ENCODE data around the gene SOX15. TPM values are rescaled to one million over a fixed set of nuclear protein-coding genes. Genes with fewer than 3 reads are reported as not detected.

The SOX15 gene
- total RNA-seq, 4 donors from 2014 or later: 61.9 to 106 (median 77.8) TPM

GRCh38 chr17:7544911-7545310 lies 45.0 kb downstream of the SOX15 start:
- 62 to 77% methylated on average over 6 of the region's 6 CpGs for WGBS, 2 donors
- TF ChIP-seq POLR2A (IDR thresholded peaks at IDR 0.05): no peak
- TF ChIP-seq, protein P1, sequence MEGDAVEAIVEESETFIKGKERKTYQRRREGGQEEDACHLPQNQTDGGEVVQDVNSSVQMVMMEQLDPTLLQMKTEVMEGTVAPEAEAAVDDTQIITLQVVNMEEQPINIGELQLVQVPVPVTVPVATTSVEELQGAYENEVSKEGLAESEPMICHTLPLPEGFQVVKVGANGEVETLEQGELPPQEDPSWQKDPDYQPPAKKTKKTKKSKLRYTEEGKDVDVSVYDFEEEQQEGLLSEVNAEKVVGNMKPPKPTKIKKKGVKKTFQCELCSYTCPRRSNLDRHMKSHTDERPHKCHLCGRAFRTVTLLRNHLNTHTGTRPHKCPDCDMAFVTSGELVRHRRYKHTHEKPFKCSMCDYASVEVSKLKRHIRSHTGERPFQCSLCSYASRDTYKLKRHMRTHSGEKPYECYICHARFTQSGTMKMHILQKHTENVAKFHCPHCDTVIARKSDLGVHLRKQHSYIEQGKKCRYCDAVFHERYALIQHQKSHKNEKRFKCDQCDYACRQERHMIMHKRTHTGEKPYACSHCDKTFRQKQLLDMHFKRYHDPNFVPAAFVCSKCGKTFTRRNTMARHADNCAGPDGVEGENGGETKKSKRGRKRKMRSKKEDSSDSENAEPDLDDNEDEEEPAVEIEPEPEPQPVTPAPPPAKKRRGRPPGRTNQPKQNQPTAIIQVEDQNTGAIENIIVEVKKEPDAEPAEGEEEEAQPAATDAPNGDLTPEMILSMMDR (IDR thresholded peaks at IDR 0.05): no peak
- intact Hi-C loops (cut with DNase I; ENCODE audit: low total_unique reads): no loop called here
- no peak overlapping the region for H3K4me3 ChIP-seq (ENCODE audit: low read depth, poor library complexity, severe bottlenecking)
- DNase-seq (ENCODE audit: low spot score in 2 of 2): no peak

- TF ChIP-seq, protein P1 (IDR thresholded peaks at IDR 0.05): no peak
- TF ChIP-seq POLR2A (IDR thresholded peaks at IDR 0.05): no peak
- DNase-seq (ENCODE audit: low spot score in 2 of 2): no peak
- no peak overlapping the region for H3K4me3 ChIP-seq (ENCODE audit: low read depth, poor library complexity, severe bottlenecking)
- intact Hi-C loops (cut with DNase I; ENCODE audit: low total_unique reads): no loop called here
- WGBS, 2 donors: 91 to 96% methylated on average over 9 of the region's 9 CpGs
These were observed 48.7 kb downstream of the SOX15 start for GRCh38 chr17:7541074-7541621.

- intact Hi-C loops (cut with DNase I; ENCODE audit: low total_unique reads): no loop called here
- TF ChIP-seq, protein P1 (IDR thresholded peaks at IDR 0.05): no peak
- no peak for TF ChIP-seq POLR2A (IDR thresholded peaks at IDR 0.05)
- no peak overlapping the region for H3K4me3 ChIP-seq (ENCODE audit: low read depth, poor library complexity, severe bottlenecking)
- WGBS, 2 donors: 77 to 81% methylated on average over 11 of the region's 11 CpGs
- no peak for DNase-seq (ENCODE audit: low spot score in 2 of 2)
These were observed 50.9 kb downstream of the SOX15 start for GRCh38 chr17:7538891-7539545.

Other genes starting within 250 kb of the SOX15 start
- 10 to 100 TPM; 30.3 to 65.4 (median 42.8) TPM for gene KCTD11, start 237.9 kb downstream of the SOX15 start, total RNA-seq
- gene TMEM95, start 234.9 kb downstream of the SOX15 start, total RNA-seq: not detected
- gene TNK1, start 209.0 kb downstream of the SOX15 start, total RNA-seq: 10 to 100 TPM; 13.0 to 25.4 (median 19.7) TPM
- gene PLSCR3, start 195.6 kb downstream of the SOX15 start, total RNA-seq: 10 to 100 TPM; 21.6 to 38.1 (median 24.5) TPM
- 10 to 100 TPM; 56.1 to 90.8 (median 65.5) TPM for gene TMEM256, start 186.0 kb downstream of the SOX15 start, total RNA-seq
- 1 to 10 TPM; 5.5 to 9.6 (median 6.4) TPM for gene NLGN2, start 182.2 kb downstream of the SOX15 start, total RNA-seq
- gene SPEM1, start 169.8 kb downstream of the SOX15 start, total RNA-seq: not detected
- not detected for gene SPEM2, start 164.5 kb downstream of the SOX15 start, total RNA-seq
- gene SPEM3, start 161.2 kb downstream of the SOX15 start, total RNA-seq: not detected
- 10 to 100 TPM; 15.5 to 23.2 (median 22.1) TPM for gene TMEM102, start 154.7 kb downstream of the SOX15 start, total RNA-seq
- gene FGF11, start 150.6 kb downstream of the SOX15 start, total RNA-seq: 10 to 100 TPM; 12.5 to 15.0 (median 13.9) TPM
- 10 to 100 TPM in 3 of 4 donors, 1 to 10 TPM in 1; 7.8 to 16.0 (median 13.6) TPM for gene CHRNB1, start 145.0 kb downstream of the SOX15 start, total RNA-seq
- 10 to 100 TPM; 40.4 to 52.3 (median 47.7) TPM for gene ZBTB4, start 110.5 kb downstream of the SOX15 start, total RNA-seq
- gene SLC35G6, start 108.6 kb downstream of the SOX15 start, total RNA-seq: not detected
- 100 to 1,000 TPM in 3 of 4 donors, 10 to 100 TPM in 1; 93.9 to 120 (median 110) TPM for gene POLR2A, start 105.7 kb downstream of the SOX15 start, total RNA-seq
- 10 to 100 TPM in 3 of 4 donors, 1 to 10 TPM in 1; 9.9 to 31.7 (median 20.9) TPM for gene TNFSF12, start 41.0 kb downstream of the SOX15 start, total RNA-seq
- gene TNFSF13, start 31.3 kb downstream of the SOX15 start, total RNA-seq: 10 to 100 TPM in 3 of 4 donors, 1 to 10 TPM in 1; 7.6 to 30.6 (median 17.6) TPM
- 10 to 100 TPM; 39.5 to 53.0 (median 48.7) TPM for gene SENP3, start 28.2 kb downstream of the SOX15 start, total RNA-seq
- gene CD68, start 10.5 kb downstream of the SOX15 start, total RNA-seq: 10 to 100 TPM; 14.2 to 26.9 (median 16.2) TPM
- gene MPDU1, start 6.2 kb downstream of the SOX15 start, total RNA-seq: 10 to 100 TPM; 30.4 to 97.7 (median 74.4) TPM
- gene FXR2, start 24.8 kb upstream of the SOX15 start, total RNA-seq: 10 to 100 TPM; 32.1 to 35.7 (median 33.9) TPM
- 10 to 100 TPM; 32.7 to 50.5 (median 43.0) TPM for gene SAT2, start 37.7 kb upstream of the SOX15 start, total RNA-seq
- gene SHBG, start 40.0 kb upstream of the SOX15 start, total RNA-seq: not detected
- gene ATP1B2, start 60.8 kb upstream of the SOX15 start, total RNA-seq: 1 to 10 TPM in 1 of 4 donors, under 1 TPM in 2, not detected in 1; 0.42 to 3.0 (median 0.46) TPM
- gene TP53, start 97.4 kb upstream of the SOX15 start, total RNA-seq: 10 to 100 TPM; 42.8 to 57.3 (median 50.8) TPM
- gene WRAP53, start 98.4 kb upstream of the SOX15 start, total RNA-seq: 1 to 10 TPM; 1.1 to 5.4 (median 4.5) TPM
- gene EFNB3, start 115.1 kb upstream of the SOX15 start, total RNA-seq: 1 to 10 TPM; 5.4 to 8.5 (median 7.6) TPM
- gene DNAH2, start 127.7 kb upstream of the SOX15 start, total RNA-seq: under 1 TPM in 3 of 4 donors, not detected in 1; under 0.01 to 0.10 (median 0.05) TPM
- 10 to 100 TPM; 12.5 to 30.9 (median 18.0) TPM for gene KDM6B, start 244.1 kb upstream of the SOX15 start, total RNA-seq

Data from lower leg skin (tissue), 4 donors.